GOT3 (cell line): ENCODE measurements around the gene UMAD1.

Source experiments
- DNase-seq: peaks from one replicate; lab custom pipeline; 2025; ENCODE audit warnings: mixed read lengths; lab: John Stamatoyannopoulos, UW

Gene UMAD1

DNA sequence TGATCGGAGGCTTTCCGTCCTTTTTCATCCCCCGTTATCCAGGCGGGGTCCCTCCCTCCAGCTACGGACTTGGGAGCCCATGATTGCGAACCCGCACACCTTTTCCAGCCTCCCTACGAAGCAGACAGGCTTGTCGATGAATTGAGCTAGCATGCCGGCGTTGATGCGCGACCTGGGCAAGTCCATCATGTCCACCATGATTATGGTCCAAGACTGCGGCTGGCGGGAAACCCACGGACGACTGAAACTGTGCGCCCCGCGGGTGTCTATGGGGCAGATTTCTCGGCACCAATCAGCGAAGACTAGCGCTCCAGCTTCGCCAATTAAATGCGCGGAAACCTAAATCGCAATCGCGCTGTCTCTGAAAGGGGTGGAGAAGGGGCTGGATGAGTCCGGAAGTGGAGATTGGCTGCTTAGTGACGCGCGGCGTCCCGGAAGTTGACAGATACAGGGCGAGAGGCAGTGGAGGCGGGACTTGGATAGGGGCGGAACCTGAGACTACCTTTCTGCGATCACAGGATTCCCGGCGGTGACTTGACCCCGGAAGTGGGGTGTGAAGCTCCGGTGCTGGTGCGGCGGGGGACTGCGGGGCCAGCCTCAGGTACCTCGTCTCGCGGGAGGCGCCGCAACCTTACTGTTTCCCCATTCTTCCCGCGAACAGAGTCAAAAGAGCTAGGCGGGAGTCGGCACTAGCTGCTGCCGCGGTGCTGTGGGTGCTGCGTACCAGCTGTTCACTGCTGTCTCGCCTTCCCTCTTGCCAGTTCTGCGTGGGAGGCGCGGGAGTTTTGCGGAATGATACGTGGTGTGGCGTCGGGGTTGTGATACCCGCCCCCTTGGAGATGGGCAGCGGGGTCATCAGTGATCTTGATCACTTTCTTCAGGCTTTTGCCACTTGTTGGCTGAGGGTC lies at the start of gene UMAD1:
TSS of gene UMAD1 (plus strand) at position 532 of the 908 bp plus-strand sequence. CDS start 32,620 bp downstream, outside the sequence.
- peak; percentile 97 for DNase-seq

GRCh38 chr7:7595451-7595850 lies 45.1 kb upstream of the UMAD1 start:
- DNase-seq: no peak

DNA sequence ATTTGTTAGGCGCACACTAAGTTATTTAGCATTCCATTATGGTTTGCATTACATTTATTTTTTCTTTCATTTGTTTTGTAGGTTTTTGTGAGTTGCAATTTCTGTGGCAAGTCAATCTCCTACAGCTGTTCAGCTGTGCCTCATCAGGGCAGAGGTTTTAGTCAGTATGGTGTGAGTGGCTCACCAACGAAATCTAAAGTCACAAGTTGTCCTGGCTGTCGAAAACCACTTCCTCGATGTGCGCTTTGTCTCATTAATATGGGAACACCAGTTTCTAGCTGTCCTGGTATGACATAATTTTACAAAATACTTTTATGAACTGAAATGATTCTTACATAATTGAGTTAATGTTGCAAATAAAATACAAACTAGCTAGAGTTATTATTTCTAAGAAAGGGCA lies 44.4 kb upstream of the UMAD1 start:
- no peak for DNase-seq

GRCh38 chr7:7607010-7607409 lies 33.5 kb upstream of the UMAD1 start:
- no peak for DNase-seq

- DNase-seq: no peak
These were observed 31.2 kb upstream of the UMAD1 start for GRCh38 chr7:7609330-7609729.

DNA sequence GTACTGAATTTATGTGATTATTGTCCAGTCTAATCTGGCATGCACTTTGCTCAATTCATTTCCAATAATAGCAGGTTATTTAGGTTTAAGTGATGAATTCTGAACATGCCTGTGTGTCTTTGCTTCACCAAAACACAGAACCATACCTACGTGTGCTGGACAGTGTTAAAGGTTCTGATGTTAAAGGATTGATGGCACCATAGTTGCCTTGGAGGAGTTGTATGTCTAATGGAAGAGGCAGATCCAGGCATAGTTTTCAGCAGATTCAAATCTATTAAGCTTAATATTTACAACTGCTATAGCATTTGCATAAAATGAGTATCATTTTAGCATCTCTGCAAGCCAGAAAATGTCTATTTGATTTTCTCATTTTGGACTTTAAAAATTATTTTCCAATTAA lies 28.0 kb upstream of the UMAD1 start:
- DNase-seq: no peak

DNA sequence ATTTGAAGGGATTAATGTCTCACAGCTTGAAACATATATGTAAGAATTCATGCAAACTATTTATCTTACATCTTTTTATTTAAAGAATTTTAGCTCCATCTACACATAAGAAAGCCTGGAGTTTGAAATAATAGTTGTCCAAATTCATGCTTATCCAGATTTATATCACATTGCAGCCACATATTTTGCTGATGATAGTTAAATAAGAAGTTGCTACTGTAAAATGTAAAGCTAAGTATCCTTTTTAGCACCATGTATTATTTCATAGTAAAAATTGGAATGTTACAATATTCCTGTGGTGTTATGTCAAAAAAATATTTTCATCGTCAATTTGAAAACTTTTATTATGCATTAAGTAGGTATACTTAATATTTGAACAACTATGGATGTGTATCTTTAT lies 27.3 kb upstream of the UMAD1 start:
- DNase-seq: no peak

DNA sequence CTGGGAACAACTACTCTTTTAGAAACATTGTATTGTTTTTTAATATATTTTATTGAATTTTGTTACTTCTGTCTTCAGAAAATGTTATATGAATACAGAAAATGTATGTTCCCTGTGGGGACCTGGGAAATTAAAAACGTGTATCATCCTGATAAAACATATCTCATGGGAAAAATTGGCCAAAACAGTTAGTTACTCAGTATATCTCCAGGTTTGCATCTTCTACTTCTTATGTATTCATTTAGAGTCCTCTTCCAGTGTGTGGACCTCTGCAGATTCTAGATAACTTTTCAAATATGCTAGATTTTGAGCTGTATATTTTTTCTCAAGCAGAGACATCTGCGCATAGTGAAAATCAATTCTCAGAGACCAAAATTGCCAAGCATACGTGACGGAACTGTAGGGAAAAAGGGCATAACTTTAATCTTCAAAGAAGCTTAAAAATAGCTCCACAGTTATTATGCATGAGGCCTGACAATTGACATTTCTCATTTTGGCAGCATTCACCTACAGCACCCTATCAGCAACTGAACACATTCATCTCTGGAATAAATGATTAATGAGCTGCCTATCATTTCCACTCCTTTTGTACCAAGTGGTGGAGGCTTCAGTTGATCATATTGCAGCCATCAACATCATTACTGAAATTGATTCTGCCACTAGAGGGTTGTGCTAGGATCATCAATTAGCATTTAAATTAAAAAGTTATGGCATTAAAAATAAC lies 26.4 kb upstream of the UMAD1 start:
- DNase-seq: no peak

DNA sequence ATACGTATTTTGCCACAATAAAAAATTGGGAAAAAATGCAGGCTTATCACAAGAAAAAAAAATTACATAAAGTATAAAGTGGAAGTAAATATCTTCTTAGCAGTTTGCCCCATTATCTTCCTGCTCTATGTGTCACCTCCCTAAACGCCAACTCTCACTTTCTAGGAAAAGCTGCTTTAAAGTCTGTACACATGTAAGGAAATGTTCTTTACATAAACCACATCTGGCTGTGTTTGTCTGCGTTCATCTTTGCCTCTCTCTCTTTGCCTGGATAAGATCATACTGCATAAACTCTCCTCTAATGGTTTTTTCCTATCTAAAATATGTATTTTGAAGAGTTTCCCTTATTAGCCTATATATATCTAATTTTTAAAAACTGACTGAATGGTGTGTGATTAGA lies 23.0 kb upstream of the UMAD1 start:
- no peak for DNase-seq

DNA sequence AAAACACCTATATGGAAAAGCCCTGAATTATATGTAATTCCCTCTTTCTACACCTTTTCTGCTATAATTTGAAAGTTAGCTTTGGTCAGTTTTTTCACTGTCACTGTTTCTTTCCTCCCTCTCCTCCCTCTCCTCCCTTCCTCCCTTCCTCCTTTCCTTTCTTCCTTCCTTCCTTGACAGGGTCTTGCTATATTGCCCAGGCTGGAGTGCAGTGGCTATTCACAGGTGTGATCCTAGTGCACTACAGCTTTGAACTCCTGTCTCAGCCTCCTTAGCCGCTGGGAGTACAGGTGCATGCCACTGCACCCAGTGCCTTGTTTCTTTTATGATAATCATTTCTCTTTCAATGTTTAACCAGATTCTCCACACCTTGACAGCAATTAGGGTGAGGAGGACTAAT lies 22.1 kb upstream of the UMAD1 start:
- no peak for DNase-seq

- no peak for DNase-seq
These were observed 20.3 kb upstream of the UMAD1 start for GRCh38 chr7:7620236-7620635.

DNA sequence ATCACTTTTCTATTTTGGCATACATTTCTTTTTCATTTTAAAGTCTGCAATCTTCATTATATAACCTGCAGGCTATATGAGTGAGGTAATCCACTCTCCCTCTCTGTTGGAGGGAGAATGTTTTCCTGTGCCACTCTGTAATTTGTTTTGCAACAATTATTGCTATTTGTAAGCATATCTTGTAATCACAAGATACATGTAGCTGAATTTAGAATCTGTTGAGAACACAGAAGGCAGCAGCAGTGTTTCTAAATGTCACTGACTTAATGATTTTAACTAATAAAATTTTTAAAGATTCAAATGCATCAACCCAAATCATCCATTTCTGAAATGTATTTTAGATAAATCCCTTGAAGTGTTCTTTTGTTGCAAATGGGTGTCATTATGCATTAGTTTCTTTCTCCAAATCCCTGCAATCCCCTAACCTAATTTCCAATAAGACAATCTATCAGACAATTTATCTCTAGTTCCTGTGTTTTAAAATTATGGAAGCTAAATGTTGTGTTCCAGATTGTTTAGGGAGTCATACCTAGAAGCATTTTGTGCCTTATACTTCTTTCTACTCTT lies 19.8 kb upstream of the UMAD1 start:
- DNase-seq: no peak

GRCh38 chr7:7628476-7628875 lies 12.1 kb upstream of the UMAD1 start:
- no peak for DNase-seq

GRCh38 chr7:7630626-7631329 lies 9.8 kb upstream of the UMAD1 start:
- DNase-seq: no peak

GRCh38 chr7:7639421-7639820 lies 1.1 kb upstream of the UMAD1 start:
- no peak for DNase-seq

GRCh38 chr7:7639847-7640220 lies 718 bp upstream of the UMAD1 start:
- DNase-seq: no peak

GRCh38 chr7:7641129-7641663 lies 644 bp downstream of the UMAD1 start:
- DNase-seq: no peak

- DNase-seq: no peak
These were observed 1.5 kb downstream of the UMAD1 start for GRCh38 chr7:7642081-7642480.

DNA sequence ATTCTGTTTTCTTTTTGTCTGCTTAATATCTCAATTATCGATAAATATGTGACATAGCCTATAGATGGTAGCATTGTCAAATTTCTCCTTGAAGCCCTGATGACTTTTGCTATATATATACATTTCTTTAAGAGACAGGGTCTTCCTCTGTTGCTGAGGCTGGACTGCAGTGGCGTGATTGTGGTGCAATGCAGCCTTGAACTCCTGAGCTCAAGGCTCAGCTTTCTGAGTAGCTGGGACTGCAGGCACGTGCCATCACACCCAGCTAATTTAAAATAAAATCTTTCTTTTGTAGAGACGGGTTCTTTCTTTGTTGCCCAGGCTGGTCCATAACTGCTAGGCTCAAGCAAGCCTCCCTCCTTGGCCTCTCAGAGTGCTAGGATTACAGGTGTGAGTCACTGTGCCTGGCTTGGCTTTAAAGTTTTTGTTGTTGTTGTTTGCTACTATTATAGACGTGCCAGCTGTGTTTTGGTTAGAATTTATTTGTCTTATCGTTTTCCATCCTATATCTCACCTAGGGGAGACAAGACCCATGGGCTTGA lies 7.0 kb downstream of the UMAD1 start:
- DNase-seq: no peak

- no peak for DNase-seq
These were observed 10.2 kb downstream of the UMAD1 start for GRCh38 chr7:7650682-7651206.

DNA sequence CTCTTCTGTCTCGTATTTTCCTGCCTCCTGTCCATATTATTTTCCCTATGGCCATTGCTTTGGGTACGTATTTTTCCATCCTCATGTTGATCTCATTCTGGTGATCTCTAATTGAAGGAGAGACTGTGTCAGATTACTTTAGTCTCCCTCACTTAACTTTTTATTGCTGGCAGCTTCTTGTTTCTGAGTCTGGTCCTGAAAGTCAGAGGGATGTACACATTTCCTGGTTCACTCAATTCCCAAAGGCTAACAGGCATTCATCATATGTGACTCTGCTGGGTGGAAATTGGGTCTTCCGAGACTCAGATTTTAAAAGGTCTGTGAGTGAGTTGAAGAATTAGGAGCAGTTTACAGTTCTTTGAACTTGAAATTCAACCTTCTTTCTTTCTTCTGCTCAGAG lies 10.9 kb downstream of the UMAD1 start:
- no peak for DNase-seq
